ENCODE results near the gene TRIM7. TPM values are rescaled to one million over a fixed set of nuclear protein-coding genes. Genes with fewer than 3 reads are reported as not detected.
A peak's percentile ranks its signal among the peaks of the same experiment; 100 is the strongest.

Gene TRIM7
- total and polyA plus RNA-seq, 9 of the 15 experiments (the other 6 are each of a cell fraction or from before 2014, with no cell fraction given), result 2.6 to 14.9 (median 8.9) TPM

GRCh38 chr5:181246276-181247049 is 41.5 kb upstream of the TRIM7 start (continued):
- TF ChIP-seq SP2 (IDR thresholded peaks at IDR 0.05; ENCODE audit: extremely low read depth, low read depth, low read length, poor library complexity, severe bottlenecking), result no peak
- peak; percentile 83 for TF ChIP-seq ETV1 (tag; conservative IDR thresholded peaks at IDR 0.05; ENCODE audit: low read depth)
- TF ChIP-seq TAF1 (IDR thresholded peaks at IDR 0.05; ENCODE audit: control insufficient read depth, extremely low read depth, insufficient read depth, low read length, severe bottlenecking), result peak; percentile 83

GRCh38 chr5:181245427-181246275 is 40.7 kb upstream of the TRIM7 start:
- Histone ChIP-seq H2AFZ (ENCODE audit: low read depth, low read length) (peak overlapping the region; percentile 100), H3K9ac (ENCODE audit: insufficient read depth in 1 of 2, low read depth in 2 of 2, low read length in 2 of 2) (peak overlapping the region; percentile 99 to 100), H3K79me2 (ENCODE audit: control insufficient read depth, insufficient read depth, low read length) (peaks cover 93% of the 10 kb centered on the region), H3K9me1 (ENCODE audit: control insufficient read depth, insufficient read depth, low read length) (peaks cover 8% of the 10 kb centered on the region), H3K27ac (ENCODE audit: extremely low read depth, low read depth, low read length) (peak overlapping the region; percentile 99), H3K4me1 (replicated peaks in 1 of 2; ENCODE audit: control insufficient read depth in 2 of 2, insufficient read depth in 2 of 2, low read length in 2 of 2) (peaks cover 41% of the 10 kb centered on the region in 2 experiments; a peak in 4 of 5 replicates), H3K9me3 (replicated peaks; ENCODE audit: control insufficient read depth, insufficient read depth, low read depth, low read length) (no peaks in the 10 kb centered on the region), H3K27me3 (ENCODE audit: control insufficient read depth in 2 of 2, insufficient read depth in 2 of 2, low read length in 2 of 2) (no peaks in the 10 kb centered on the region), H3K4me2 (ENCODE audit: insufficient read depth, low read length) (peak overlapping the region; percentile 93), H3K4me3 (peak overlapping the region; percentile 85), H4K20me1 (replicated peaks; ENCODE audit: control insufficient read depth, insufficient read depth, low read length) (peaks cover 37% of the 10 kb centered on the region), H3K36me3 (ENCODE audit: control insufficient read depth, insufficient read depth, low read length) (peaks cover 52% of the 10 kb centered on the region)
- in situ Hi-C loops (cut with MboI) (no loop called here), intact Hi-C loops (cut with micrococcal nuclease) (no loop called here)
- 10% methylated on average over 34 of the region's 34 CpGs for WGBS (ENCODE audit: insufficient coverage, low coverage, missing lambda C conversion rate)
- no peak for ATAC-seq
- BruUV-seq (replicated peaks), result no TSS peak
- peak in 1 of 4 experiments; percentile 40 for DNase-seq (ENCODE audit: extremely low read depth in 1 of 4, low spot score in 3 of 4)
- CTCF ChIA-PET (ENCODE audit: low intra/inter-chr PET ratio), result no interaction called here
- FAIRE-seq, result no peak
- POLR2A ChIA-PET, result interaction anchor here (0.5 to 17.5 kb wide), 7 partner anchors 9 to 442 kb away, joined by 3 to 185 read pairs (median 4); partner anchors contain the start of genes TRIM52 and TRIM7
- TF ChIP-seq ARNT (IDR thresholded peaks at IDR 0.05), result no peak
- peak; percentile 33 for TF ChIP-seq POLR2G (IDR thresholded peaks at IDR 0.05; ENCODE audit: low read depth, low read length)
- peak; percentile 17 for TF ChIP-seq SAP30 (IDR thresholded peaks at IDR 0.05; ENCODE audit: borderline replicate concordance, insufficient read depth, low read depth, low read length, poor library complexity, severe bottlenecking)
- no peak for TF ChIP-seq TSC22D4 (tag; IDR thresholded peaks at IDR 0.05)
- no peak for TF ChIP-seq ZNF584 (CRISPR knock-in tag; IDR thresholded peaks at IDR 0.05; ENCODE audit: low read depth)
- peak; percentile 58 for TF ChIP-seq L3MBTL2 (IDR thresholded peaks at IDR 0.05)
- no peak for TF ChIP-seq WHSC1 (IDR thresholded peaks at IDR 0.05; ENCODE audit: low read length)
- TF ChIP-seq THAP12 (CRISPR knock-in tag; IDR thresholded peaks at IDR 0.05), result no peak
- peak; percentile 36 for TF ChIP-seq ARID1B (IDR thresholded peaks at IDR 0.05)
- TF ChIP-seq ZNF184 (CRISPR knock-in tag; IDR thresholded peaks at IDR 0.05), result no peak
- 0 out of 2 replicates have a peak, but pooled peaks have one; percentile 56 for TF ChIP-seq E2F5 (CRISPR knock-in tag; IDR thresholded peaks at IDR 0.05)
- no peak for TF ChIP-seq ETS2 (tag; IDR thresholded peaks at IDR 0.05; ENCODE audit: borderline replicate concordance, poor library complexity, severe bottlenecking)
